ENCODE results near the gene ZNF830.
"Not testable (repeated sequence)": the region's sequence is repeated elsewhere in the genome, so short reads cannot be mapped to it uniquely, and the experiment has no call there.

Gene ZNF830

DNA sequence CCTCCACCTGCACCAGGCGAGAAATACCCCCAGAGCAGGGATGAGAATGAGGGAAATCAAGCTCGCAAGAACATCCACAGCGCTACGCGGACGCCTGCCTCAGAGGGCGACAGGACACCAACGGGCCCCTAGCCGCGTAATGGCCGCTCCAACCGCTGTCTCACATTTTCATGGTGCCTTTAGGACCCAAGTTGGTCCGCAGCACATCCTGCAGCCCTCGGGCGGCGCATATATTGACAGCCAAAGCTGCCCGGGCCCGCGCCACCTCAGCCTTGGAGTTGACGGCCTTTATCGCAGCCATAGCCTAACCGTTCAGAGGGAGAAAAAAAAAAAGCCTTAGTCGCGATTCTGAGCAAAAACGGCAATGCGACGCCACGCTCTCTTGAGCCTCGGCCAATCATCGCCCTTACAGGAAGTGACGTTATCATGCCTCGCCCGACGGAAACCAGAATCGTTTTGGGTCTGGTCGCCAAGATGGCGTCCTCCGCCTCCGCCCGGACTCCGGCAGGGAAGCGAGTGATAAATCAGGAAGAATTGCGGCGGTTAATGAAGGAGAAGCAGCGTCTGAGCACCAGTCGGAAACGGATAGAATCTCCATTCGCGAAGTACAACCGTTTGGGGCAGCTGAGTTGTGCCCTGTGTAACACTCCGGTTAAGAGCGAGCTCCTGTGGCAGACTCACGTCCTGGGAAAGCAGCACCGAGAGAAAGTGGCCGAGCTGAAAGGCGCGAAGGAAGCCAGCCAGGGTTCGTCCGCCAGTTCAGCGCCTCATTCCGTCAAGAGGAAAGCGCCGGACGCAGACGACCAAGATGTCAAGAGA lies at the start of gene ZNF830, which contains the start of gene CCT6B:
ZNF830 (plus strand) TSS at position 448 of the 819 bp plus-strand sequence; CDS start at position 475, 27 bp downstream.
CCT6B (minus strand) TSS at position 368 of the 819 bp plus-strand sequence; CDS start at position 301, 67 bp downstream.
- peak; percentile 69 to 74 (median 71) for DNase-seq (ENCODE audit: low read depth in 3 of 3, low spot score in 1 of 3)

GRCh38 chr17:34913001-34913400 lies 48.3 kb upstream of the ZNF830 start:
- no peak for DNase-seq (ENCODE audit: low read depth in 3 of 3, low spot score in 1 of 3)

DNA sequence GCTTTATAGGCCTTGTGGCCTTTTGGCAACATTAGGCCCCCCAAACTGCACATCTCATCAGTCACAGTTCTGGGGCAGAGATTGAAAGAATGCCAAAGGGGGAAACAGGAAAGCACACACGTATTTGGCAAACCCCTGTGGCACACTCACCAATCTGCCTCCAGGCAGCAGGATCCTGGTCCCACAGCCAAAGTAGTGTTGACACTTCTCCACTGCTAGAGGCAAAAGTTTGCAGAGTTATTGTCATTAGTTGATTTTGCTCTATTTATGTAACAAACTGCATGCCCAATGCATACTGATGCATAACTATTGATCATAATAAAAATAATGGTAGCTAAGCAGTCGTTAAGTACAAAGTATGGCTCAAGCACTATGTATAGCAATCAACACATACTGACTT lies 45.2 kb upstream of the ZNF830 start:
- no peak for DNase-seq (ENCODE audit: low read depth in 3 of 3, low spot score in 1 of 3)

DNA sequence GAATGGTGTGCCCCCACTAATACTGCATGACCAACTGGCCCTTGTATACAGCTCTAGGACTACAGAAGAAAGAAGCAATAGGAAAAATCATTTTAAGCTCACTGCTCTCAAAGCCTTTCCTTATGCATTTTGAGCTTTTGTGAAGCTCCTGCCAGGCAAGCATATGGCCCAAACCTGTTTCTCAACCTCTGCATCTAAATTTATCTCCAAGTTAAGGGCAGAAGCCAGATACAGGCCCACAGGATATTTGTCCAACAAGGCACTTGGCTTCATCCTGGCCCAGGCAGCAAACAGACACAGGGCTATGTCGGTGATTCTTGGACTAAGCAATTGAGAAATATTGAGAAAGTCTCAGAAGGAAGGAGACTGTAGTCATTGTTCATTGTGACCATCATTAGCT lies 44.0 kb upstream of the ZNF830 start:
- no peak for DNase-seq (ENCODE audit: low read depth in 3 of 3, low spot score in 1 of 3)

DNA sequence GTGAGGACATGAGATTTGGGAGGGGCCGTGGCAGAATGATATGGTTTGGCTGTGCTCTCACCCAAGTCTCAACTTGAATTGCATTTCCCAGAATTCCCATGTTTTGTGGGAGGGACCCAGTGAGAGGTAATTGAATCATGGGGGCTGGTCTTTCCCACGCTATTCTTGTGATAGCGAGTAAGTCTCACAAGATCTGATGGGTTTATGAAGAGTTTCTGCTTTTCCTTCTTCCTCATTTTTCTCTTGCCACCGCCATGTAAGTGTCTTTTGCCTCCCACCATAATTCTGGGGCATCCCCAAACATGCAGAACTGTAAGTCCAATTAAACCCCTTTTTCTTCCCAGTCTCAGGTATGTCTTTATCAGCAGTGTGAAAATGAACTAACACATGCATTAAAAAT lies 40.7 kb upstream of the ZNF830 start:
- DNase-seq (ENCODE audit: low read depth in 3 of 3, low spot score in 1 of 3) = no peak

DNA sequence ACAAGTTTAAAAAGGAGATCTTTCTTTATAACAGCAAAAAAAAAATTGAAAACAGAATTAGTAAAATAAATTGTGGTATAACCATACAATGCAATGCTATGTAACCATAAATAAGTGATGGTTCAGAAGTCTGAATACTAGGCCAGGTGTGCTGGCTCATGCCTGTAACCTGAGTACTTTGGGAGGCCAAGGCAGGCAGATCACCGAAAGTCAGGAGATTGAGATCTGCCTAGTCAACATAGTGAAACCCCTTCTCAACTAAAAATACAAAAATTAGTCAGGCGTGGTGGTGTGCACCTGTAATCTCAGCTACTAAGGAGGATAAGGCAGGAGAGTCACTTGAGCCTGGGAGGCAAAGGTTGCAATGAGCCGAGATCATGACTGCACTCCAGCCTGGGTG lies 34.7 kb upstream of the ZNF830 start:
- DNase-seq (ENCODE audit: low read depth in 3 of 3, low spot score in 1 of 3) = no peak

GRCh38 chr17:34930283-34930682 lies 31.1 kb upstream of the ZNF830 start:
- DNase-seq (ENCODE audit: low read depth in 3 of 3, low spot score in 1 of 3) = no peak

DNA sequence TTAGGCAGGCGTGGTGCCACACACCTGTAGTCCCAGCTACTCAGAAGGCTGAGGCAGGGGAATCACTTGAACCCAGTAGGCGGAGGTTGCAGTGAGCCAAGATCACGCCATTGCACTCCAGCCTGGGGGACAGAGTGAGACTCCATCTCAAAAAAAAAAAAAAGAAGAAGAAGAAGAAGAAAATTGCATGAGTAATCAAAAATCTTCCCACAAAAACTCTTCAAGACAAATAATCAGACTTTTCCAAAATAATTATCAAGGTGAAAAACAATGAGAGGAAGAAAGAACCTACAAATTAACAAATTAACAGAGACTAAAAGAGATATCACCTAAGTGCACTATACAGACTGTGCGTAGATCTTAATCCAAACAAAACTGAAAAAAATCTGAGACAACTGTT lies 10.6 kb upstream of the ZNF830 start:
- not testable (repeated sequence) for DNase-seq (ENCODE audit: low read depth in 3 of 3, low spot score in 1 of 3)

DNA sequence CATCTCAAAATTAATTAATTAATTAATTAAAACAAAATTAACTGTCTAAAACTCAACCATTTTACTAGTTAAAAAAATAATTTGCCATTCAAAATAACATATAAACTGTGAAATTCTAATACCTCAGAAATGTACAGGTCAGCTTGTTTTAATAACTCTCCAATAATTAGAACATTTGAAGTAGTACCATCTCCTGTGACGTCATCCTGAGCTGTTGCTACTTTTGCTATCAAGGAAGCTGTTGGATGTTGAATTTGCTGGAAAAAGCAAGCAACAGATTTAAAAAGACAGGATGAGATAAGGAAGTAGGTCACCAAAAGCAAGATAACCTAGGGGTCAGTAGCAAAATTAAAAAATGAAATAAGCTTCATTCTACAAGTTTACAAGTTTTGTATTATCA lies 2.9 kb upstream of the ZNF830 start:
- no peak for DNase-seq (ENCODE audit: low read depth in 3 of 3, low spot score in 1 of 3)

GRCh38 chr17:34974179-34974578 lies 12.8 kb downstream of the ZNF830 start:
- DNase-seq (ENCODE audit: low read depth in 3 of 3, low spot score in 1 of 3) = no peak

DNA sequence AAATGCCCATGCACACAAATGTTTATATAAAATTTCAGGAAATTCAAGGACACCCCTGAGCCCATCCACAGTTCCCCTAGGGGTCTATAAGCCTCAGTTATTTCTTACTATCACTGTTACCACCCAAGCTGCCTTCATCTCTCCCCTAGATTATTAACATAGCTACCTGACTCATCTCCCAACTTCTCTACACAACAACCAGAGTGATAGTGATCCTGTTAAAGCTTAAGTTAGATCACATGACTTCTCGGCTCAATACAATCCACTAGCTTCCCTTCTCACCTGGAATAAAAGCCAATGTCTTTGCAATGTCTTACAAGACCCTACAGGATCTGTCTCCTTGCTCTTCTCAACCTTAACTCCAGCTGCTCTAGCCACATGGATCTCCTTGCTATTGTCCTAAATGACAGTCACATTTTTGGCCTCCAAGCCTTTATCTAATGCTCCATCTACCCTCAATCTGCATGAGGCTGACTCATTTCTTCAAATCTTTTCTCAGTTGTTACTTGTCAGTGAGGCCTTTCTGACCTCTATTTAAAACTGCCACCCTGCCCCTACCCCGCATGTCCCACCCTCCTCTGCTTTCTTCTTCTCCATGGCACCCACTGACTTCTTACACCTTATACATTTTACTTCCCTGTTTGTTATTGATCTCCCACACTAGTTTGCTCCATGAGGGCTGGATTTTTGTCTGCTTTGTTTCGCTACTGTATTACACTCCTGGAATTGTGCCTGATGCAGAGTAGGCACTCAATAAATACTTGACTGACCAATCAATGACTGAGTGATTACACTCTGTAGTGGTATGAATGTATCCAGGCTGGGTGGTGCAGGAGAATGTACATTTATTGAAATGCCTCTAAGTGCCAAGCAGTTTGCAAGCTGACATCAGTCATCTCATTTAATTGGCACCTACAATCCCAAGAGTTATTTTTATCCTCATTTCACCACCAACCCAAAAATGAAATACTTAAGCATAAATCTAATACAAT lies 13.8 kb downstream of the ZNF830 start:
- DNase-seq (ENCODE audit: low read depth in 3 of 3, low spot score in 1 of 3) = no peak

GRCh38 chr17:34979153-34979552 lies 17.8 kb downstream of the ZNF830 start:
- DNase-seq (ENCODE audit: low read depth in 3 of 3, low spot score in 1 of 3) = no peak

DNA sequence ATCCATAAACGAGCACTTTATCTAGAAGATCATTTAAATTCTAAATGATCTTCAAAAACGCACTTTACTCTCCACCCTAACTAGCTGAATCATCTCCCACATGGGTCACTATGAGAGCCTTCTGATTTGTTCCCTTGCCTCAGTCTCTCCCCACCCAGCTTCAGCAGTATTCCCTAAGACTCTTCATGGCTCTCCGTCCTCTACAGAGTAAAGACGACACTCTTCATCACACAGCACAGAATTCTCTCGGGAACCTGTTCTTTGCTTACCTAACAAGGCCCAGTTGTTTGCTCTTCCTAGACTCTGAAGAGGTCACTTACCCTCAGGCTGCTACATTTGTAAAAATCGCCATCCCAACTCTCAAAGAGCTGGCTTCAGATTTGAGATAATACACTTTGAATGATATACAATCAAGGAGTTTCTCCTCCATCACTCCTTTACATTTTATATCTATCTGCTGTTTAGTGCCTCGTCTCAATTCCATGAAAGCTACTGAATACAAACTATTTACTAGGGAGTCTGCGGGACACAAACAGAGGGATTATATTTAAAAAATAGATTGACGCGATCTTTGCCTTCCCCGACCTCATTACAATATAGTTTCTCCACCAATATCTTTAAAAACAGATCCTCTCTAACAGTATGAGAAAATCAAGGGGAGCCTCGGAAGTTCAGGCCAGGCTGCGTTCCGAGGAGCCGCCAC lies 18.5 kb downstream of the ZNF830 start:
- DNase-seq (ENCODE audit: low read depth in 3 of 3, low spot score in 1 of 3) = no peak

DNA sequence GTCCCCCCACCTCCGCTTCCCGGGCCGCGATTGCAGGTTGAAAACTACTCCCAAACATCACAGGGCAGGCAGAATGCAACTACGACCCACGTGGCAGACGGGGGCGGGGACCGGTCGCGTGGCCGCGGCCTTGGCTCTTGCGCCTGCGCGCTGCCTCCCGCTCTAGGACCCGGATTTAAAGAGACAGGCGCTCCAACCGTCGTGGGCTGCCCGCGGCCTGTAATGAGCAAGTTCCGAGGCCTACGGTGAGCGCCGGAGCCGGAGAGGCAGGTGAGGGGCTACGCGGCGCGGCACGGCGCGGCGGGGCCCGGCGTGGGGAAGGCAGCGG lies 19.0 kb downstream of the ZNF830 start, which contains the start of gene LIG3:
LIG3 (plus strand) TSS at position 160 of the 328 bp plus-strand sequence. CDS start 2,494 bp downstream, outside the sequence.
- peak; percentile 74 to 89 (median 87) for DNase-seq (ENCODE audit: low read depth in 3 of 3, low spot score in 1 of 3)

DNA sequence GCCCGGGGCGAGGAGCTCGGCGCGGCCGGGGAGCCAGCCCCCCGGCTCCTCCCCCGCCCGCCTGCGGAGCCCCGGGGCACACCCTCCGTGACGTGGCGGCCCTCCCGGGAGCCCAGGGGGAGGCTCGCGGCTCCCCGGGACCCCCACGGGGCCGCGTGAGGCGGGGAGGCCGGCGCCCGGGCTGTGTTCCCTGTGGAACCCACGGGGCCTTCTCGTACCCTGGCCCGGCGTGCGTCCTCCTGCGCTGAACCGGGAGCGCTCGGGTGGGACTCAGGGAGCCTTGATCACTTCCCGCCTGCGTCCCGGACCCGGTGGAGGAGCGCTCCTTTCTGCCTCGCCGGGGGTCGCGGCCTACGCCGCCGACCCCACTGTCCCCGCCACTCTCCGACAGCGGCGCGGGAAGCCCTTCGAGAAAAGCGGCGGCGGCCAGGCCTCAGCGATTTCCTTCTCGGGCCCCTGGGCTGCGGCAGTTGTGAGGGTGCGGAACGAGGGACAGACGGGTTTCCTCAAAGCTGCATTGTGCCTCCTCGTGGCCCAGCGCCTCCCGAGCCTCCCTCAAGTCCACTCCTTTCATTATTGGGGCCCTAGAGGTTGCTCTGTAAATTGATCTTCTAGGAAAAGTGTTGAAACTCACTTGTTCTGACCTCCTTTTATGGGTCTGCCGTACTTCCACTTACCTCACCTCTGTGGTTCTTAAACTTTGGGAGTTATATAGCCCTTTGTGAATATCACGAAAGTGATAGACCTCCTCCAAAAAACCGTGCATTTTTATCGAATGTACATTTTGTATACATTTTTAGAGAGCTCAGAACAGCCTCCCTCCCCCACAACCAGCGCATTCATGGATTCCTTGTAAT lies 19.6 kb downstream of the ZNF830 start:
- DNase-seq (ENCODE audit: low read depth in 3 of 3, low spot score in 1 of 3) = peak; percentile 16 to 69 (median 33)

DNA sequence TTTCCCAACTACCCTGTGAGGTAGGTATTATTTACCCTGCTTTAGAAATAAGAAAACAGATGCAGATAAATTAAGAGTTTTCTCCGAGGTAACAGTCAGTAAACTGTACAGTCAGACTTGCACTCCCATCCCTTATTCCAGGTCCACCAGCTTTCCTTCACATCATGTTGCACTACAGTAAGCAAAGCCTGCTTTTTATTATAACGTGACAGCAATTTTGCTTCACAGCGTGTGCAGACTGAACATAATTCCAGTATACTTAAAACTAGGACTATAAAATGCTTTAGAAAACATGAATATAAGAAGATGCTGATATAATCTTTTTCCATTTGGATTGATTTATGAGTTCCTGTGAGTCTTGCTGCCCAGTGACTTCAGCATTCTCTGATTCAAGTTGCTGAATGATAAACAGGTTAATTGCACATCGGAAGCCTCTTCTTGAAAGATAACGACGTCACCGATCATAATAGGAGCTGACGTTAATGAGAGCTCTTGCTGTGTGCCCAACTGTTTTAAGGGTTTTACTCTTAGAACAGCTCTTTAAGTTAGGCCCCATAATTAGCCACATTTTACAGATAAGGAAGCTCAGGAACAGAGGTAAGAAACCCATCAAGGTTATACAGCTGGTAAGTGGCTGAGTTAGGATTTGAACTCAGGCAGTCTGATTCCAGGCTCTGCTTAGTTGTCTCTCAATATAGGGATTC lies 20.4 kb downstream of the ZNF830 start:
- no peak for DNase-seq (ENCODE audit: low read depth in 3 of 3, low spot score in 1 of 3)

DNA sequence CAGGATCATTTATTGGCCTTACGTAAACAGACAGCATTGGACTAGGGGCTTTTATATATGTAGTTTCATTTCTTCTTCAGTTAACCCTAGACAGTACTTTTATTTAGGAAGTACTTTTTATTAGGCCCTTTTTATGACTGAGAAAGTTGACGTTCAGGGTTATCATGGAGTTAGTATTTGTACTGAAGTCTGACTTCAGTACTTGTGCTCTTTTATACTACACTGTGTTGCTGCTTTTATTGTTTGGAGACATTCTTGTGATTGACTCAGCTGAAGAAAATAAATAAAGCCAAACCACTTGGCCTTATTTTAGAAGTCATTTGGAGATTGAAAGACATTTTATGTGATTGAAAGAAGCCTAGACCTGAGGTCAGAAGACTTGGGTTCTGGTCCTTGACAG lies 25.9 kb downstream of the ZNF830 start:
- no peak for DNase-seq (ENCODE audit: low read depth in 3 of 3, low spot score in 1 of 3)

DNA sequence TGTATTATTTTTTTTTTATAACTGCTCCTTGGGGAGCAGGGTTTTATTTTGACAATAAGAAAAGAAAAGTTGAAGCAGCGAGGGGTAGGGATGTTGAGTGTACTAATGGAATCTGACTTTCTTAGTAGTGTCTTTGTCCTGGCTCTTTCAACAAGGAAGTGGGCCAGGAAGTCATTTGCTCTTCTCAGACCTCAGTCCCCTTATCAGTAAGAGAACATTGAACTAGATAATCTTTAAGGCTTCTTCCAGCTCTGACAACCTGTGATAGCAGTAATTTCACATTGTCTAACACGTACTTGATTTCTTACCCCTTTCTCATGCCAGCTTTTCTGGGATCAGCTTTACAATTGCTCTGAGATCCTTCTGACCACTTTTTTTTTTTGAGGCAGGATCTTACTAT lies 27.3 kb downstream of the ZNF830 start:
- no peak for DNase-seq (ENCODE audit: low read depth in 3 of 3, low spot score in 1 of 3)

DNA sequence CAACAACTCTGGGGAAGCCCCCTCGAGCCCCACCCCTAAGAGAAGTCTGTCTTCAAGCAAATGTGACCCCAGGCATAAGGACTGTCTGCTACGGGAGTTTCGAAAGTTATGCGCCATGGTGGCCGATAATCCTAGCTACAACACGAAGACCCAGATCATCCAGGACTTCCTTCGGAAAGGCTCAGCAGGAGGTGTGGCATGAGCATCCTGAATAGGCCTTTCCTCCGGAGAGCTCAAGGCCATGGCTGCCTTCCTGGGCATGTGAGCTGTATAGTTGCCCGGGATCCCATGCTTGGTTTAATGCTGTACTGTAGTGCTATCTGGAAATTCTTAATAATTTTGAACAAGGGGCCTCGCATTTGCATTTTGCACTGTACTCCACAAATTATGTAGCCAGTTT lies 28.1 kb downstream of the ZNF830 start:
- no peak for DNase-seq (ENCODE audit: low read depth in 3 of 3, low spot score in 1 of 3)

All from stimulated activated CD4-positive, alpha-beta T cell treated with anti-CD3 and anti-CD28 coated beads, TNF-alpha, amount 100 ng/mL, for 1 hour (primary cell).